ENCODE data around the gene GATA1. TPM values are rescaled to one million over a fixed set of nuclear protein-coding genes. Genes with fewer than 3 reads are reported as not detected.

Gene GATA1
- polyA plus RNA-seq, 1 of the 3 experiments (the other 2 are of a cell fraction): not detected

DNA sequence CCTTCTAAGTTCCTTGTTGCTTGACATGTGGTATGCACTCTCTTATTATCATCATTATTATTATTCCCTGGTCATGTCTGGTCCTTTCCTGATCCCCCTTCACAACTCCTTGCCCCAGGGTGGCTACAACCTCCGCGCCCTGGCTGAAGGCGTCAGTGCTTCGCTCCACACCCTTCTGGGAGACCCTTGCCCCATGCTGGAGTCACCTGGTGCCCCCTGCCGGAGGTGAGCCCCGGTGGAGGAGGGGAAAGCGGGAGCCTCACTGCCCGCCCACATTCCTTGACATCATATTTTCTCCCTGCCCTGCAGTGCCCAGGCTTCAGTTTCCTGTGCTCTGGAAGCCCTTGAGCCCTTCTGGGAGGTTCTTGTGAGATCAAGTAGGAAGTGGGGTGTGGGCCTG lies 28.9 kb downstream of the GATA1 start (continued):
- TF ChIP-seq RCOR1 (IDR thresholded peaks at IDR 0.05; ENCODE audit: low read length) (no peak), RXRA (IDR thresholded peaks at IDR 0.05; ENCODE audit: borderline replicate concordance, low read depth) (no peak), NFIC (IDR thresholded peaks at IDR 0.05; ENCODE audit: borderline replicate concordance) (no peak), EZH2phosphoT487 (IDR thresholded peaks at IDR 0.05; ENCODE audit: borderline replicate concordance, low read depth) (no peak), MEF2A (IDR thresholded peaks at IDR 0.05; ENCODE audit: borderline replicate concordance, low read depth) (no peak), GABPA (IDR thresholded peaks at IDR 0.05; ENCODE audit: low read depth) (no peak), ELF1 (IDR thresholded peaks at IDR 0.05) (no peak), PBX3 (IDR thresholded peaks at IDR 0.05) (no peak), MAX (IDR thresholded peaks at IDR 0.05; ENCODE audit: low read depth) (no peak), FOSL2 (IDR thresholded peaks at IDR 0.05; ENCODE audit: borderline replicate concordance, low read depth) (no peak), FOXJ3 (CRISPR knock-in tag; IDR thresholded peaks at IDR 0.05) (no peak)
- TF ChIP-seq, protein P1, sequence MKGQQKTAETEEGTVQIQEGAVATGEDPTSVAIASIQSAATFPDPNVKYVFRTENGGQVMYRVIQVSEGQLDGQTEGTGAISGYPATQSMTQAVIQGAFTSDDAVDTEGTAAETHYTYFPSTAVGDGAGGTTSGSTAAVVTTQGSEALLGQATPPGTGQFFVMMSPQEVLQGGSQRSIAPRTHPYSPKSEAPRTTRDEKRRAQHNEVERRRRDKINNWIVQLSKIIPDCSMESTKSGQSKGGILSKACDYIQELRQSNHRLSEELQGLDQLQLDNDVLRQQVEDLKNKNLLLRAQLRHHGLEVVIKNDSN (IDR thresholded peaks at IDR 0.05; ENCODE audit: borderline replicate concordance, low read depth): no peak

DNA sequence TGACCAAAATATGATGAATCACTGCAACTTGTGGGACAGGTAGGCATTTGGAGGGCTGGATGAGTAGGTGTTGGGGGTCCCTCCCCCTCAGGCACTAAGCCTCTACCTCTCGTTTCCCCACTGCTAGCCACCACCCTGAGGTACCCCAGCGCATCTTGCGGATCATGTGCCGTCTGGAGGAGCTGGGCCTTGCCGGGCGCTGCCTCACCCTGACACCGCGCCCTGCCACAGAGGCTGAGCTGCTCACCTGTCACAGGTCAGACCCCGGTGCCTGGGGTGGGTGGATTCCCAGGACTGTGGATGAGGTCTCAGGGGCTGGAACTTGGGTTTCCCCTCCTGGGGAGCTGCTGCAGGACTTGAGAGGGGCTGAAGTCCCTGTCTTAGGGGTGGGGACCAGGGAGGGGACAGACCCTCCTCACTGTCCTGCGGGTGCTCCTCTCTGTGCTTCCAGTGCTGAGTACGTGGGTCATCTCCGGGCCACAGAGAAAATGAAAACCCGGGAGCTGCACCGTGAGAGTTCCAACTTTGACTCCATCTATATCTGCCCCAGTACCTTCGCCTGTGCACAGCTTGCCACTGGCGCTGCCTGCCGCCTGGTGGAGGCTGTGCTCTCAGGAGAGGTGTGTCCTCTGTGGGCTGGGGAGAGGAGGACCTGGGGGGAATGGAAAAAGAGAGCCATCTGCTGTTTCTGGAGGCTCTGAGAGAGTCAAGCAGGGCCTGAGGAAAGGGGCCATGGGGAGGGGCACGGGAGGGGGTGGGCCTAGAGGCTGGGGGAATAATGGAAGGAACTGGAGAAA lies 29.8 kb downstream of the GATA1 start:
- no peak for DNase-seq
- no peaks in the 10 kb centered on the region; the same call in 1 of the 2 replicates for H3K27me3 ChIP-seq (ENCODE audit: insufficient read depth)
- no peak overlapping the region for H2AFZ ChIP-seq (ENCODE audit: low read depth)
- CTCF ChIA-PET: no interaction called here
- H3K4me1 ChIP-seq (ENCODE audit: control insufficient read depth in 1 of 2, insufficient read depth in 2 of 2, low read depth in 1 of 2, low read length in 1 of 2): no peaks in the 10 kb centered on the region
- POLR2A ChIA-PET: no interaction called here
- 58% methylated on average over 4 of the region's 18 CpGs for WGBS (ENCODE audit: low lambda C conversion rate)
- no peaks in the 10 kb centered on the region for H3F3A ChIP-seq (replicated peaks; ENCODE audit: insufficient read depth)
- no peaks in the 10 kb centered on the region for H3K9me2 ChIP-seq
- no peak overlapping the region for H3K4me3 ChIP-seq (ENCODE audit: low read depth in 2 of 2, low read length in 1 of 2)
- no peaks in the 10 kb centered on the region for H3K79me2 ChIP-seq (ENCODE audit: insufficient read depth)
- TF ChIP-seq JUND (IDR thresholded peaks at IDR 0.05) (no peak), ZBTB33 (IDR thresholded peaks at IDR 0.05; ENCODE audit: borderline replicate concordance, low read depth) (no peak), SMC3 (IDR thresholded peaks at IDR 0.05; ENCODE audit: low read depth, low read length) (no peak)
- no peak overlapping the region for H3K4me2 ChIP-seq
- H3K36me3 ChIP-seq (replicated peaks in 1 of 2; ENCODE audit: control insufficient read depth in 1 of 2, insufficient read depth in 2 of 2, low read length in 1 of 2): no peaks in the 10 kb centered on the region
- no peaks in the 10 kb centered on the region for H4K20me1 ChIP-seq (ENCODE audit: insufficient read depth)
- H3K9me3 ChIP-seq: no peaks in the 10 kb centered on the region
- H3K27ac ChIP-seq (ENCODE audit: low read depth in 2 of 2, low read length in 1 of 2): no peak overlapping the region
- no peak overlapping the region for H3K9ac ChIP-seq
